Posterior cingulate gyrus (tissue), 11 donors: ENCODE data around the gene SEPTIN5.
"Not testable (repeated sequence)": the region's sequence is repeated elsewhere in the genome, so short reads cannot be mapped to it uniquely, and the experiment has no call there.

Experiments
- DNase-seq, 10 donors: peaks; one replicate each; pipeline versions ENCODE4 v3.0.0 to v3.0.0-alpha.2; 2020 to 2021; ENCODE audit warnings: mixed read lengths in 3 of 10
- intact Hi-C: fragments of 100-400 bp; cut with DNase I; formaldehyde crosslinking; loops from one replicate; pipeline ENCODE4 v1.15.1; 2023

The SEPTIN5 gene

DNA sequence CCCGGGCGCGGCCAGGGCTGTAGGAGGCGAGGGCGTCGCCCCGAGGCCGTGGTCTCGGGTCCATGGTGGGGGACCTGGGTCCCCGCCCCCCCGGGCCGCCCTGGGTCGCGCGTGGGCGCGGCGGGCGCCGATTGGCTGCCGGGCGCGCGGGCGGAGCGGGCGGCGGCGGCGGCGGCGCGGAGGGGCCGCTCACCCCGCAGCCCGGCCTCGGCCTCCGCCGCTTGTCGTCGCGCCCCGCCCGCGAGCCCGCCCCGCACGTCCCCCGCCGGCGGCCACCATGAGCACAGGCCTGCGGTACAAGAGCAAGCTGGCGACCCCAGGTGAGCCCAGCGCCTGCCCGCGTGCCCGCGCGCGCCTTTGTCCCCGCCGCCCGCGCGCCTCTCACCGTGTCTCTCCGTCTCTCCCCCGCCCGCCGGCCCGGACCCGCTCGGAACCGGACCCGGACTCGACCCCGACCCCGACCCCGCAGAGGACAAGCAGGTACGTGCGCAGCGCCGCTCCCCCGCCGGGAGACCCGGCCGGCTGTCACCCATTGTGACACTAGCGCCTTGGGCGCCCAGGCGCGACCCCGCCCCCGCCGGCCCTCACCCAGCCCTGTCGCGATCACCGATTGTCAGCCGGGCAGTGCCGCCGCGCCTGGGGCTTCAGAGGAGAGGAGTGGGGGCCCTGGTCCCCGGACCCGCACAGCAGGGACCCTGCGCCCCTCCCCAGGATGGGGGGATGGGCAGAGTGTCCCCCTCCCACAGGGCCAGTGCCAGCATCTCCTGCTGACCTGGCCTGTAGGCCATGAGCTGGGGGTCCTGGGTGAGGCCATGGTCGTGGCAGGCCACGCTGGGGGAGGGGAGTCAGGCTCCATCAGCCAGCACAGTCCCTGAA is at the start of gene SEPTIN5:
TSS of gene SEPTIN5 (plus strand) at position 192 of the 876 bp plus-strand sequence. CDS start at position 278, 86 bp downstream.
- intact Hi-C loops, result loop anchor here (5.0 to 10.0 kb wide), 2 partner anchors 37 to 760 kb away; no protein-coding TSS in a partner anchor
- DNase-seq, result peak in 1 of 10 donors; percentile 89

DNA sequence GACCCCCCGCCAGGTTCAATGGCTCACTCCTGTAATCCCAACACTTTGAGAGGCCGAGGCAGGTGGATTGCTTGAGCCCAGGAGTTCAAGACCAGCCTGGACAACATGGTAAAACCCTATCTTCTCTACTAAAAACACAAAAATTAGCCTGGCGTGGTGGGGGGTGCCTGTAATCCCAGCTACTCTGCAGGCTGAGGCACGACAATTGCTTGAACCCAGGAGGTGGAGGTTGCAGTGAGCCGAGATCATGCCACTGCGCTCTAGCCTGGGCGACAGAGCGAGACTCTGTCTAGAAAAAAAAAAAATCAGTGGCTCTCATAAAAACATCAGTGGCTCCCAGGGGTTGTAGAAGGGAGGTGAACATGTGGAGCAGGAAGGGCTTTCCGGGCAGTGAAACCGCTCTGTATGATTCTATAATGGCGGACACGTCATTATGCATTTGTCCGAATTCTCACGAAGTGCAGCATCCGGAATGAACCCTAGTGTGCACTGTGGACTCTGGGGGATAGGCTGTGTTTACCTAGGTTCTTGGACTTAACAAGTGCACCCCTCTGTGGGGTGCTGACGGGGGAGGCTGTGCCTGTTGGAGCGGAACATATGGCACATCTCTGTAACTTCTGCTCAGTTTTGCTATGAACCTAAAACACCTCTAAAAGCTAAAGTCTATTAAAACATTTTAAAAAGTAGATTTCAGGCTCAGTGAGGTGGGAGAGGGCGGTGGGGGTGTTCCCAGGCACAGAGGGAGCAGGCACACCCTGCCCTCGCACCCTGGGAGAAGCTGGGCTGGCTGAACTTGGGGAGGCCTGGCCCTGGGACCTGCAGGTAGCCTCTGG is 49.1 kb upstream of the SEPTIN5 start:
- intact Hi-C loops, result no loop called here

DNA sequence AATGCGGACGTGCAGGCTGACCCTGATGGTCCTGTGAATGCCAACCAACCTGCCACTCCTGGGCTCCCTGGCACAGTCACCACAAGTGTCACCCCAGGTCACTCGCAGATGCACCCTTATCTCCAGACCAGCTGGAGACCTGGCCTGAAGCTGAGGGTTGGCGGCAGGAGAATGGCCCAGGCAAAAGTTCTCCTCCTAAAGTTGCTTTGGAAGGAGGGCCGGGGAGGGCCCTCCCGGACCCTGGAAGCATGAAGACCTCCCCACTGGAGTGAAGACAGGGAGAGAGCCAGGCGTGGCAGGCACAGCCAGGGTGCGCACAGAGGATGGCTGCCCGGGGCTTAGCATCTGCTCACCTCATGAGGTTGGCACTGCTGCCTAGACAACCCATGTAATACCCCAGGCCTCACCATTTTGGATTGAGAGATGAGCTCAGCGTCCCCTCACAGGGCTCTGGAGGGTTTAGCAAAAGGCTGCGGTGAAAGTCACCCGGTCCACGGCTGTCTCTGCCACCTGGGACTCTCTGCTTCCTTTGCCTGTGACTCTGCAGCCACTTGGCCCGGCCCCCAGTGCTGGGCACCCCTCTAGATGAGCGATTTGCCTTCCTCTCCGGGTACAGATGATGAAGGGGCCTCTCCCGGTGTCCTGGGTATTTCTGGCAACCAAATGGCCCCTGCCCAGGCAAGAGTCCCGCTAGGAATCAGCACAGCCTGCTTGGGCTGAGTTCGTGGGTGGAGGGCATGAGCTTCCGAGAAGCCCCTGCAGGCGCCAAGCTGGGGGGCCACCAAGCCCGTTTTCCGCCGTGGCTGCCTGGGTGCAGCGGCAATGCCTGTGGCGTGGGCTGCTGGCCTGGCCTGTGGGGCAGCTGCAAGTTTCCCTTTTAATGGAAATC is 48.3 kb upstream of the SEPTIN5 start:
- intact Hi-C loops, result no loop called here
- no peak for DNase-seq

More for the DNA sequence above, 49.1 kb upstream of the SEPTIN5 start:
- DNase-seq, result peak in 1 of 10 donors; percentile 56

DNA sequence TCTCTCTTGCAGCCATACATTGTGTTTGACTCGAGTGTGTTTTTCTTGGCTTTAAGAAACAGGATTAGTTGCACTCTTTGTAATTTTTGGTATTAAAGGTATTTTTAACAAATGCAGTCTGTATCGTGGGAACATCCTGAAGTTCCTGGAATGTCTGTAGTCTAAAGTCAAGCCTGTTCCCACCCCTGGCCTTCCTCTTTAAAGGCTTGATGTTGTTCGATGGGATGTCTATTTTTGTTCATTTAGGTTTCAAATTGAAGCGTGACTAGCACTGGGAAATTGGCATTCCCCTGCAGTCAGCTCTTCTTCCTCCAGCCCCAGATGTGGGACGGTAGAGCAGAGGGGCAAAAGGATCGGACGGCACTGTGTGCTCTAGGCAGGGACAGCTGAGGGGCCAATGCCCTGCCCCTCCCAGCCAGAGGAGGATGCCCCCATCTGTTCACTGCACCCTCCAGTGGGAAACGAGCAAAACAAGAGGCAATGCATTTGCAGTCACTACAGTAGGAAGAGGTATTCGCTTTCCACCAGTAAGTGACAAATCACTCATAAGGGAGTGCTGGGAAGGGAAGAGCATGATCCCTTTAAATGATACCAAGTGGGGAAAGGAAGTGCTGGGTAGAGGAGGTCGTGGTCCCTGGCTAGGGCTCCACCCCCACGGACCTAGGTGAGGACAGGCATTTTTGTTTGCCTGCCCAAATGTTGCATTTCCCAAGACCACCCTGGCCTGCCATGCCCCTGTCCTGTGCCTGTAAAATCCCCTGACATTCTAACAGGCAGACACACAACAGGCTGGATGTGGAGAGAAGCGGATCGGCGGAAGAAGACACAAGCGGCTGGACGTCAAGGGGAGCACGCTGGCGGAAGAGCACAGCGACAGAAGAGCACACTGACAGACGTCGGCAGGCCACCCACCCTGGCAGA is 47.4 kb upstream of the SEPTIN5 start:
- intact Hi-C loops, result no loop called here
- no peak for DNase-seq

DNA sequence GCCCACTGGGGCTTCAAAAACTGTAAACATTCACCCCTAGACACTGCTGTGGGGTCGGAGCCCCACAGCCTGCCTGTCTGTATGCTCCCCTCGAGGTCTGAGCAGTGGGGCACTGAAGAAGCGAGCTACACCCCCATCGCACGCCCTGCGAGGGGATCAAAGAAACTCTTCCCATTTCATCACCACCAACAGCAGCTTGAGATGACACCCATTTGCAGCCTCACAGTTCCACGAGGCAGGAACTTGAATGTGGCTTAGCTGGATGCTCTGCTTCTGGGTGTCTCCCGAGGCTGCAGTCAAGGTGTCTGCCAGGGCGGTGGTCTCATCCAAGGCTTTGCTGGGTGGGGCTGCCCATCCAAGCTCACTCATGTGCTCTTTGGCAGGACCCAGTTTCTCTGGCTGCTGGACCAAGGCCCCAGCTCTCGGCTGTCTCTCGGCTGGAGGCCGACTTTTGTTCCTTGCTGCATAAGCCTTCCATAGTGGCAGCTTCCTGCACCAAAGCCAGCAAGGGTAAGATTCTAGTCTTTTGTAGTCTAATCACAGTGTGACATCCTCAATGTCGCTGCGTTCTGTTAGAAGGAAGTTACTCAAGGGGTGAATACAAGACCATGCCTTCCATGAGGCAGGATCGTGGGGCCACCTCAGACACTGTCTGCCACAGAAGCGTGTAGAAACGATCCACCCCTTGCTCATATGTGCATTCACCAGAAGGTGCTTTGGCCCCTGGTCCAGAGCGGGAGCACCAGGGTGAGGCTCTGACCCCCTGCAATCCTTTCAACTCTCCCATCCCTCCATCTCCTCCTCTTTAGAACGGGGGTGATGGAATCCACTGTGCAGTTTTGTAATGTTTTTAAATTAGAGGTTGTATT is 46.2 kb upstream of the SEPTIN5 start:
- intact Hi-C loops, result no loop called here
- no peak for DNase-seq

DNA sequence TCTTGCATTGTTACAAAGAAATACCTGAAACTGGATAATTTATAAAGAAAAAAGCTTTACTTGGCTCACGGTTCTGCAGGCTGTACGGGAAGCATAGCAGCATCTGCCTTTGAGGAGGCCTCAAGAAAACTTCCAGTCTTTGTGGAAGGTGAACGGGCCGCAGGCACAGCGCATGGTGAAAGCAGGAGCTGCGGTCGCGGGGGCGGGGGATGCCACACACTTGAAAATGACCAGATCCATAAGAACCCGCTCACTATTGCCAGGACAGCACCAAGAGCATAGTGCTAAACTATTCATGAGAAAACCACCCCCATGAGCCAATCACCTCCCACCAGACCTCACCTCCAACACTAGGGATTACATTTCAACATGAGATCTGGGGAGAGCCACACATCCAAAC is 45.6 kb upstream of the SEPTIN5 start:
- no peak for DNase-seq
- intact Hi-C loops, result no loop called here

DNA sequence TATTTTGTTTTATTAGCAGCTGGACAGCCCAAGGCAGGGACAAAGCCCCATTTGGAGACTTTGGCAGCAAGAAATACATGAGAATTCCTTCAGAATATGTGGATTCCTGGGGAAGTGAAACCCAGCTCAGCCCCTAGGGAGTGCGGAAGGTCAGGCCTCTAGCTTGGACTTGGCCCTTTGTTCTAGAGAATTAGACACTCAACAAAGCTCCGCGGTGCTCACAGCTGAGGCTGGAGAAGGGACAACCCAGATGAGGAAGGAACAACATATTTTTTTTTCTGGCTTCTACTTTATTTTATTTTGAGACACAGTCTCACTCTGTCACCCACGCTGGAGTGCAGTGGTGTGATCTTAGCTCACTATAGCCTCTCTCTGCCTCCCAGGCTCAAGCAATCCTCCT is 44.7 kb upstream of the SEPTIN5 start:
- intact Hi-C loops, result no loop called here
- DNase-seq, result no peak

DNA sequence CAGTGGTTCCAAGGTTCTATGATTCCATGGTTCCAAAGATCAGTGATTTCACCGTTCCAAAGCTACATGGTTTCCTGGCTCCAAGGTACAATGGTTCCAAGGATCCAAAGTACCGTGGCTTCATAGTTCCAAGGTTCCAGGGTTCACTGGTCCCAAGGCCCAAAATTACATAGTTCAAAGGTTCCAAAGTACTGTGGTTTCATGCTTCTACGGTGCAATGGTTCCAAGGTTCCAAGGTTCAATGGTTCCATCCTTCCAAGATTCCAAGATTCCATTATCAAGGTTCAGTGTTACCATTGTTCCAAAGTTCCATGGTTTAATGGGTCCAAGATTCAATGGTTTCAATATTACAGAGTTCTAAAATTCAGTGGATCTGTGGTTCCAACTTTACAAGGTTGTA is 43.0 kb upstream of the SEPTIN5 start:
- DNase-seq, result no peak
- intact Hi-C loops, result no loop called here

DNA sequence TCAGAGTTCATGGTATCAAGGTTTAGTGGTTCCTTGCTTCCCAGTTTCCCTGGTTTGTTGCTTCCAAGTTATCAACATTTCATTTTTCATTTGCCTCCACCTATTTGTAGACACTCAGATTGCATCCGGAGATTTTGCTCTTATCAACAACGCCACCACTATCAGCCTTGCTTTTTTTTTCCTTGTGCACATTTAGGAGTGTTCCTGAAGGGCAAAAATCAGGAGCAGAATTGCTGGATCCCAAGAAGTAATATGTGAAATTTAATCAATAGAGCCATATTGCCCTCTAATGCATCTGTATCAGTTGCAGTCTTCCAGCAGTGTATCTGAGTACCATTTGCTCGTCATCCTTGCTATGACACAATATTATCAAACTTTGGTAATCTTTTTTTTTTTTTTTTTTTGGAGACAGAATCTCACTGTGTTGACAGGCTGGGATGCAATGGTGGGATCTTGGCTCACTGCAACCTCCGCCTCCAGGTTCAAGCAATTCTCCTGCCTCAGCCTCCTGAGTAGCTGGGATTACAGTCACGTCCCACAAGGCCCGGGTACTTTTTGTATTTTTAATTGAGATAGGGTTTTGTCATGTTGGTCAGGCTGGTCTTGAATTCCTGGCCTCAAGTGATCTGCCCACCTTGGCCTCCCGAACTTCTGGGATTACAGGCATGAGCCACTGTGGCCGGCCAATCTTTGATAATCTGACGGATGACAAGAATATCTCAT is 42.1 kb upstream of the SEPTIN5 start:
- intact Hi-C loops, result no loop called here
- no peak for DNase-seq

DNA sequence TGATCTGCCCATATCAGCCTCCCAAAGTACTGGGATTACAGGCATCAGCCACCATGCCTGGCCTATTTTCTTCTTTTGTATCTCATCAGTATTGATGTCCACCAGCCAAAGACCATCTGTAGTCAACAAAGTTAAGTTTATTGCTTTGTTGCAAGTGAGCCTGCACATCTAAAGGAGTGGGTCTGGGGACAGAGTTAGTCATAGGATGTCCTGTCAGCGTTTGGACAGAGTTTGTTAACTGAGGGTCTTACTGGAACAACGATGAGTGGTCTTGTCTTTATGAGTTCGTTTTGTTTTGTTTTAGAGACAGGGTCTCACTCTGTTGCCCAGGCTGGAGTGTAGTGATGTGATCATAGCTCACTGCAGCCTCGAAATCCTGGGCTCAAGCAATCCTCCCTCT is 40.6 kb upstream of the SEPTIN5 start:
- DNase-seq, result no peak
- intact Hi-C loops, result no loop called here

DNA sequence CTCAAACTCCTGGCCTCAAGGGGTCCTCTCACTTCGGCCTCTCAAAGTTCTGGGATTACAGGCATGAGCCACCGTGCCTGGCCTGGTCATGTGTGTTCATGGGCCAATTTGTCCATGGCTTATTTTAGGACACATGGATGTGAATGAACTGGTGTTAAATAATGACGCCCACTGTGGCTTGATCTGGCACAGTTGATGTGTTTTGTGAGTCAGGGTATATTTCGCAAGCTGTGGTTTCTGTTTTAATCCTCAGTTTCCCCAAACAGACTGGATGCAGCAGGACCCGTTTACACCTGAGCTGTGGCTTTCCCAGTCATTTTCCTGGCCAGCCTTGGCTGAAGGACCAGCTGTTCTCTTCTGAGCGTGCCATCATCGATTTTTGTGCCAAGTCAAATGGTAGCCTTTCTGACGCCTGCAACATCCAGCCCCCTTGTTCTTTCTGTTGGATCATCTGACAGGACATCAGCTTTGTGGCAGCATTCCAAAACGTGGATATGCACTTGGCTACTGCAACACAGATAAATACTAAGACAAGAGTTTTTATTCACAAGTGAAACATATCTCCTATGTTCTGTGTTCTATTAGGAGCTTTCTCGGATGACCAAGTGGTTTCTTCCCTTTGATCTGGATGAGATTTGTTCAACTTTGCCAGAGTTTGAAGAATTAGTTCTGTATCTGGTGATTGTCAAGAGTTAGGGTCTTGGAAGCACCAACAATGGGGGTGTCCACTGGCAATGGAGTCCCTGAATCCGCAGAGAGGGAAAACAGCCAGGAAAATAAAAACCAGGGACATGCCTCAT is 40.0 kb upstream of the SEPTIN5 start:
- intact Hi-C loops, result no loop called here
- DNase-seq, result peak in 1 of 10 donors; percentile 17

DNA sequence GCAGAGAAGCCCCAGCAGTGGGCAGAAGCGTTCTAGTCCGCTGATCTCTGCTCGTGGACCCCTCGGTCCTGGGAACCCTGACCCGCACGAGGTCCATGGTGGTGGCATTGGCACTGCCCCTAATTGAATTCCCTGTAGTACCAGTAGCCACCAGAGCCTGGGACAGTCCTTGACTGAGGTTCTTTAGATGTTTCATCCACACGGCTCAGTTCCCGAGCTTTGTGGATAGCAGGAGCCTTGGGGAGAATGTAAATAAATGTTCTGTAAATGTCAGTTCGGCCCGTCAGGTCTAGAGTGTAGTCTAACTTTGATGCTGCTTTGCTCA is 39.4 kb upstream of the SEPTIN5 start:
- peak in 2 of 10 donors; percentile 24 to 45 for DNase-seq
- intact Hi-C loops, result loop anchor here (5.0 kb wide), 1 partner anchor 42 kb away; no protein-coding TSS in a partner anchor

DNA sequence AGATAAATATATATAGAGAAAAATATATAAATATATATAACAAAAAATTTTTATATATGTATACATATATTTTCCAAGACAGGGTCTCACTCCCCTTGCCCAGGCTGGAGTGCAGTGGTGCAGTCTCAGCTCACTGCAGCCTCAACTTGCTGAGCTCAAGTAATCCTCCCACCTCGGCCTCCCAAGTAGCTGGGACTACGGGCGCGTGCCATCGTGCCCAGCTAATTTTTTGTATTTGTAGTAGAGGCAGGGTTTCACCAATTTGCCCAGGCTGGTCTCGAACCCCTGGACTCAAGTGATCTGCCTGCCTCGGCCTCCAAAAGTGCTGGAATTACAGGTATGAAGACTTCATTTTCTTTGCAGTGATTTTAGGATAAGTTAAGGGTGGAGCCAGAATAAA is 38.9 kb upstream of the SEPTIN5 start:
- DNase-seq, result peak in 2 of 10 donors; percentile 45 to 52
- intact Hi-C loops, result loop anchor here (5.0 kb wide), 1 partner anchor 42 kb away; no protein-coding TSS in a partner anchor

DNA sequence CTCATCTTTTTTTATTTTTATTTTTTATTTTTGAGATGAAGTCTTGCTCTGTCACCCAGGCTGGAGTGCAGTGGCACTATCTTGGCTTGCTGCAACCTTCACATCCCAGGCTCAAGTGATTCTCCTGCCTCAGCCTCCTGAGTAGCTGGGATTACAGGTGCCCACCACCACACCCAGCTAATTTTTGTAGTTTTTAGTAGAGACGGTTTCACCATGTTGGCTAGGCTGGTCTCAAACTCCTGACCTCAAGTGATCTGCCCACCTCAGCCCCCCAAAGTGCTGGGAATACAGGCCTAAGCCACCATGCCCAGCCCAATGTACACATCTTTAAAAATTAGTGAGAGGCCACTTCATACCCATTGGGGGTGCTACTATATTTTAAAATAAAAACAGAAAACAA is 37.9 kb upstream of the SEPTIN5 start:
- intact Hi-C loops, result loop anchor here (5.0 kb wide), 1 partner anchor 41 kb away; no protein-coding TSS in a partner anchor

DNA sequence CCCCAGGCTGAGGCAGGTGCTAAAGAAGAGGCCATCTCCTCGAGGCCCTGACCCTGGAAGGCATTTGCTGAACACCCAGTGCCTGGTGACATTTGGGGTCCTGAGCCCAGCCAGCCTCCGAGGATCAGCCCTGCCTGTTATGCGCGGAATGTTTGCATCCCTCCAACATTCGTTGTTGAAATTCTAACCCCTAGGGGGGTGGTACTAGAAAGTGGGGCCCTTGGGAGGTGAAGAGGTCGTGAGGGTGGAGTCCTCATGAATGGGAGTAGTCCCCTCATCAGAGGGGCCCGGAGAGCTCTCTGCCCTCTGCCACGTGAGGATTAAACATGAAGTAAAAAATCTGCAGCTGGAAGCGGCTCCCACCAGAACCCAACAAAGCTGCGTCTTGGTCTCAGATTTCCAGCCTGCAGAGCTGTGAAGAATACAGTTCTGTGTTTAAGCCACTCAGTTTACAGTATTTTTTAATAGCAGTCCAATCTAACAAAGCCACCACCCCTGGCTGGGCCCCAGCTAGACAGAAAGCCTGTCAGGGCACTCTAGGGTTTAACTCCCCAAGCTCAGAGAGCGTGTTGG is 35.3 kb upstream of the SEPTIN5 start:
- peak in 2 of 10 donors; percentile 19 to 27 for DNase-seq
- intact Hi-C loops, result loop anchor here (5.0 kb wide), 1 partner anchor 38 kb away; no protein-coding TSS in a partner anchor

More for the DNA sequence above, 37.9 kb upstream of the SEPTIN5 start:
- DNase-seq, result not testable (repeated sequence)

DNA sequence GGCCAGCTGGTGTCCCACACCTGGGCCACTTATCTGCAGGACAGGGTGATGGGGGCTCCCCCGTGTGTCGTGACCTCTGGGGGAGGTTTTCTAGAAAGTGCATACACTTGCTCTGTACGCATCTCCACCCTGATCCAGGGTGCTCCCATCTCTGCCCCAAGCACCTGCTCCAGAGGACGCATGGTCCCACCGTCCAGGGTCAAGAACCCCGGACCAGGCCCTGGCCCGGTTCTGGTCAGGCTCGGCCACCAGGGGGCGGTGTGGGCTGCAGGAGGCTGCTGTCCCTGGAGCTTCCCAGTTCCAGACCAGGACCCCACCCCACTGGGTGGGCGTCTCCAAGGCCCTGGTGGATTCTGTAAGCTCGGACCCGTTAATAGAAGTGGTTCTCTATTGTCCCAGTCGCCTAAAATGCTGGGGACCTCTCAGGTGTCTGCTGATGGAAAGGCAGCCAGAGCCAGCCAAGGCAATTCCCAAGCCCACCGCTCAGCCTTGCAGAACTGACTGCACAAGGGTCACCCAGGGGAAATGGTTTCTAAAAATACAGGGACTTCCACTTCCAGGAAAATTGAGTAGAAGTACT is 34.7 kb upstream of the SEPTIN5 start:
- intact Hi-C loops, result loop anchor here (5.0 kb wide), 1 partner anchor 38 kb away; no protein-coding TSS in a partner anchor

More for the DNA sequence above, 34.7 kb upstream of the SEPTIN5 start:
- peak in 6 of 10 donors; percentile 28 to 83 (median 45) for DNase-seq
